Activated naive CD4-positive, alpha-beta T cell treated with anti-CD3 and anti-CD28 coated beads for 36 hours (primary cell): Measurements from ENCODE around the gene IGFBP2. TPM values are rescaled to one million over a fixed set of nuclear protein-coding genes. Genes with fewer than 3 reads are reported as not detected.
A peak's percentile ranks its signal among the peaks of the same experiment; 100 is the strongest.

Experiments used
- CTCF ChIA-PET: fragments of 350-600 bp; sonication (Branson Sonifier 250); formaldehyde crosslinking; loops from one replicate; lab custom pipeline; 2021; ENCODE audit warnings: antibody characterized with exemption; lab: Charles Lee
- DNase-seq: peaks from one replicate; pipeline ENCODE4 v3.0.0-alpha.2; 2020
- H3K27ac Mint-ChIP-seq: one replicate; pipeline ENCODE4 v1.8.0; 2021; ENCODE audit warnings: mild to moderate bottlenecking, mixed read lengths
- H3K27me3 Mint-ChIP-seq: one replicate; pipeline ENCODE4 v1.8.0; 2021; ENCODE audit warnings: low read depth, mixed read lengths
- H3K36me3 Mint-ChIP-seq: one replicate; pipeline ENCODE4 v1.8.0; 2021; ENCODE audit warnings: low read depth, mixed read lengths
- H3K4me1 Mint-ChIP-seq: one replicate; pipeline ENCODE4 v1.8.0; 2021; ENCODE audit warnings: low read depth, mixed read lengths
- H3K4me3 Mint-ChIP-seq: one replicate; pipeline ENCODE4 v1.8.0; 2021; ENCODE audit warnings: mild to moderate bottlenecking, moderate library complexity, mixed read lengths
- H3K9me3 Mint-ChIP-seq: one replicate; pipeline ENCODE4 v1.8.0; 2021; ENCODE audit warnings: mixed read lengths
- intact Hi-C: fragments of 100-400 bp; cut with micrococcal nuclease; formaldehyde crosslinking; loops from one replicate; pipeline ENCODE4 v1.15.1; 2023
- total RNA-seq, 2 experiments: library from RNA; stranded (reverse); gene quantifications; one replicate each; pipeline ENCODE4 v1.2.3, GENCODE V29; 2021

Gene IGFBP2
- total RNA-seq, 2 experiments from 2014 or later, result 2.4 to 2.7 TPM

DNA sequence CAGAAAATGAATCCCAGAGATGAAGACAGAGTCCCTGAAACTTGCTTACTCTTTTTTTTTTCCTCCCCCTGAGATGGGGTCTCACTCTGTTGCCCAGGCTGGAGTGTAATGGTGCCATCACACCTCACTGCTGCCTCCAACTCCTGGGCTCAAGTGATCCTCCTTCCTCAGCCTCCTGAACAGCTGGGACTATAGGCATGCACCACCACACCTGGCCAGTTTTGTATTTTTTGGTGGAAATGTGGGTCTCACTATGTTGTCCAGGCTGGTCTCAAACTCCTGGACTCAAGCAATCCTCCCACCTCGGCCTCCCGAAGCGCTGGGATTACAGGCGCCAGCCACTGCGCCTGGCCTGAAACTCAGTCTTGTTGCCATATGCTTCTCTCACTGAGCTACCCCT is 27.8 kb downstream of the IGFBP2 start:
- Mint-ChIP-seq H3K4me3 (no peak overlapping the region), H3K9me3 (no peaks in the 10 kb centered on the region), H3K36me3 (no peaks in the 10 kb centered on the region), H3K27ac (no peak overlapping the region), H3K4me1 (no peaks in the 10 kb centered on the region), H3K27me3 (no peaks in the 10 kb centered on the region)
- DNase-seq, result no peak
- CTCF ChIA-PET, result interaction anchor here (0.5 to 9.9 kb wide), 3 partner anchors 16 to 140 kb away, joined by 3 to 203 read pairs (median 4); no protein-coding TSS in a partner anchor
- intact Hi-C loops, result loop anchor here (1.0 to 10.0 kb wide), 2 partner anchors 142 to 346 kb away; no protein-coding TSS in a partner anchor

DNA sequence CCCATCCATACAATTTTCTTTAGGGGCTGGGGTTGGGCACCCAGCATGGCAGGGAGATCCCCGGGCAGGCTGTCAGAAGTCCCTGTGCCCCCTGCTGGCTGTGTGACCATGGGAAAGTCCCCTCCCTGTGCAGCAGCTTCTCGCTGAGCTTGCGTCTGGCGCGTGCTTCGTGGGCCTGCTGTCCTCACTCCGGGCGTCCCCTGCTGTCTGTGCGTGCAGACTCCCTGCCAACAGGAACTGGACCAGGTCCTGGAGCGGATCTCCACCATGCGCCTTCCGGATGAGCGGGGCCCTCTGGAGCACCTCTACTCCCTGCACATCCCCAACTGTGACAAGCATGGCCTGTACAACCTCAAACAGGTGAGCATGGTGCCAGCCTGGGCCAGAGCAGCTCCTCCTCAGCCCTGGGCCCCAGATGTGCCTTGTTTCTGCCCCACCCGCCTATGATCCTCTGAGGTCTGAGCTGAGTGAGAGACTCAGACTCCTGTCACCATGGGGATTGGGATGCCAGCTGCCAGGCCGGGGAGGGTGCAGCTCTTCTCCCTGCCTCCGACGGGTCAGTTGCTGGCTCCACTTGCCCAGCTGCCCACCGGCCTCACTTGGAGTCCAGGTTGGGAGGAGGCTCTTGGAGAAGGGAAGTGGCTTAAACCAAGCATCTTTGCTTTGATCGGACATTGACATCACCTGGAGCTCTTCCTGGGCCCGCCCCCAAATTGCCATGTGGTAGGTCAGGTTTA is 28.6 kb downstream of the IGFBP2 start:
- CTCF ChIA-PET, result interaction anchor here (0.5 to 9.9 kb wide), 6 partner anchors 10 to 257 kb away, joined by 3 to 203 read pairs (median 4); no protein-coding TSS in a partner anchor
- Mint-ChIP-seq H3K9me3 (no peaks in the 10 kb centered on the region), H3K27ac (no peak overlapping the region), H3K27me3 (no peaks in the 10 kb centered on the region), H3K4me3 (no peak overlapping the region), H3K4me1 (no peaks in the 10 kb centered on the region), H3K36me3 (no peaks in the 10 kb centered on the region)
- DNase-seq, result peak; percentile 29
- intact Hi-C loops, result loop anchor here (1.0 to 10.0 kb wide), 2 partner anchors 143 to 347 kb away; no protein-coding TSS in a partner anchor

DNA sequence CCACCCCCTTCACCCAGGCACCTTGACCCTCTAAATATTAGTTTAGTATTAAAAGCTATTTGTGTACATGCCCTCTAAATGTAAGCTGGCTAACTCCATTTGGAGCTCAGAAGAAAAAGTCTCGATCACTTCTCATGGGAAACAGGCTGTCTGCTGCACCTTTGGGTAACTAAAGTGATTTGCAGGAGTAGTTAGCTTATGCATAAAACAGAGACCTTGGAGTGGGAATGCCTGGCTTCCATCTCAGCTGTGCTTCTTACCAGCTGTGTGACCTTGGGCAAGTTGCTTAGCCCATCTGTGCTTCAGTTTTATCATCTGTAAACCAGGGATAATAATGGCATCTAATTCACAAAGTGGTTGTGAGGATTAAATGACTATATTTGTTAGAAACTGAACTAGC is 29.9 kb downstream of the IGFBP2 start:
- no peak for DNase-seq
- no peaks in the 10 kb centered on the region for H3K27me3 Mint-ChIP-seq
- H3K9me3 Mint-ChIP-seq, result no peaks in the 10 kb centered on the region
- H3K4me1 Mint-ChIP-seq, result no peaks in the 10 kb centered on the region
- H3K4me3 Mint-ChIP-seq, result no peak overlapping the region
- CTCF ChIA-PET, result interaction anchor here (3.1 to 9.9 kb wide), 2 partner anchors 11 to 142 kb away, joined by 9 to 203 read pairs; no protein-coding TSS in a partner anchor
- intact Hi-C loops, result loop anchor here (10.0 kb wide), 1 partner anchor 348 kb away; no protein-coding TSS in a partner anchor
- no peak overlapping the region for H3K27ac Mint-ChIP-seq
- no peaks in the 10 kb centered on the region for H3K36me3 Mint-ChIP-seq

DNA sequence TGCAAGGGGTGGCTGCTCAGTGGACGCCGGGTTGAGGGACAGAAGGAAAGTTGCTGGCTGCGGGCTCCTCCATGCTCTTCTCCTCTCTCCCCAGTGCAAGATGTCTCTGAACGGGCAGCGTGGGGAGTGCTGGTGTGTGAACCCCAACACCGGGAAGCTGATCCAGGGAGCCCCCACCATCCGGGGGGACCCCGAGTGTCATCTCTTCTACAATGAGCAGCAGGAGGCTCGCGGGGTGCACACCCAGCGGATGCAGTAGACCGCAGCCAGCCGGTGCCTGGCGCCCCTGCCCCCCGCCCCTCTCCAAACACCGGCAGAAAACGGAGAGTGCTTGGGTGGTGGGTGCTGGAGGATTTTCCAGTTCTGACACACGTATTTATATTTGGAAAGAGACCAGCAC is 30.6 kb downstream of the IGFBP2 start:
- Mint-ChIP-seq H3K27ac (no peak overlapping the region), H3K27me3 (peaks cover 3% of the 10 kb centered on the region), H3K36me3 (no peaks in the 10 kb centered on the region), H3K4me1 (no peaks in the 10 kb centered on the region), H3K9me3 (no peaks in the 10 kb centered on the region), H3K4me3 (no peak overlapping the region)
- DNase-seq, result no peak
- intact Hi-C loops, result loop anchor here (10.0 kb wide), 1 partner anchor 349 kb away; no protein-coding TSS in a partner anchor
- CTCF ChIA-PET, result interaction anchor here (0.8 to 9.9 kb wide), 4 partner anchors 12 to 143 kb away, joined by 3 to 203 read pairs (median 6); no protein-coding TSS in a partner anchor

- intact Hi-C loops, result loop anchor here (10.0 kb wide), 1 partner anchor 350 kb away; no protein-coding TSS in a partner anchor
- DNase-seq, result no peak
- Mint-ChIP-seq H3K4me1 (no peaks in the 10 kb centered on the region), H3K4me3 (no peak overlapping the region), H3K27me3 (peaks cover 3% of the 10 kb centered on the region), H3K27ac (no peak overlapping the region), H3K9me3 (no peaks in the 10 kb centered on the region), H3K36me3 (no peaks in the 10 kb centered on the region)
- CTCF ChIA-PET, result interaction anchor here (0.8 to 9.9 kb wide), 6 partner anchors 13 to 715 kb away, joined by 3 to 203 read pairs (median 4); no protein-coding TSS in a partner anchor
Observed at GRCh38 chr2:216664593-216665034, 31.4 kb downstream of the IGFBP2 start.

DNA sequence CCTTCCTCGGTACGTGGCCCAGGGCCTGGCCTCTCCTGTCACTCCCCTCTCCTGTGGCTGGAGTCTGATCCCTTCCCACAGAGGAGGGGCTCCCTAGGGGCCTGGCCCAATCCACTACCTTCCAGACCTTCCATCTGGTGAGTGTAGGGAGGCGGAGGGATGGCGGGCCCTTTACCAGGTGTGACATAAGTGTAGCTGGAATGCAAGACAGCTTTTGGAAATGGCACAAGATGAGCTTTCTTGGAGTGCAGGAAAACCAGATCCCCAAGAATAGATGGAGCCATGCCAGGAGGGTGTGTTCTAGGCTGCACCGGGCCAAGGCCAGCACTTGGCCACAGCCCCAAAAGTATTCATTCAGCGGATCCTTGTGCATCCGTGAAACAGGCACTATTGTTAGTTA is 32.0 kb downstream of the IGFBP2 start:
- intact Hi-C loops, result loop anchor here (10.0 kb wide), 1 partner anchor 350 kb away; no protein-coding TSS in a partner anchor
- no peaks in the 10 kb centered on the region for H3K36me3 Mint-ChIP-seq
- CTCF ChIA-PET, result interaction anchor here (0.7 to 9.9 kb wide), 8 partner anchors 9 to 715 kb away, joined by 3 to 203 read pairs (median 4); no protein-coding TSS in a partner anchor

GRCh38 chr2:216665717-216666116 is 32.5 kb downstream of the IGFBP2 start:
- intact Hi-C loops, result loop anchor here (1.0 to 10.0 kb wide), 8 partner anchors 146 to 716 kb away; partner anchors contain the start of gene SMARCAL1
- H3K36me3 Mint-ChIP-seq, result no peaks in the 10 kb centered on the region
- DNase-seq, result no peak
- no peaks in the 10 kb centered on the region for H3K4me1 Mint-ChIP-seq
- CTCF ChIA-PET, result interaction anchor here (0.7 to 9.9 kb wide), 11 partner anchors 9 to 716 kb away, joined by 3 to 203 read pairs (median 5); no protein-coding TSS in a partner anchor
- H3K9me3 Mint-ChIP-seq, result no peaks in the 10 kb centered on the region
- no peak overlapping the region for H3K27ac Mint-ChIP-seq
- no peak overlapping the region for H3K4me3 Mint-ChIP-seq
- peaks cover 3% of the 10 kb centered on the region for H3K27me3 Mint-ChIP-seq

More for the DNA sequence above, 32.0 kb downstream of the IGFBP2 start:
- no peaks in the 10 kb centered on the region for H3K4me1 Mint-ChIP-seq
- H3K9me3 Mint-ChIP-seq, result no peaks in the 10 kb centered on the region
- no peak overlapping the region for H3K4me3 Mint-ChIP-seq
- peaks cover 3% of the 10 kb centered on the region for H3K27me3 Mint-ChIP-seq
- no peak for DNase-seq
- no peak overlapping the region for H3K27ac Mint-ChIP-seq

GRCh38 chr2:216666461-216667233 is 33.4 kb downstream of the IGFBP2 start:
- H3K27ac Mint-ChIP-seq, result no peak overlapping the region
- peaks cover 3% of the 10 kb centered on the region for H3K27me3 Mint-ChIP-seq
- no peaks in the 10 kb centered on the region for H3K36me3 Mint-ChIP-seq
- H3K4me3 Mint-ChIP-seq, result no peak overlapping the region
- DNase-seq, result peak; percentile 83
- CTCF ChIA-PET, result interaction anchor here (0.5 to 9.9 kb wide), 25 partner anchors 10 to 1116 kb away, joined by 3 to 203 read pairs (median 3); no protein-coding TSS in a partner anchor
- intact Hi-C loops, result loop anchor here (1.0 to 10.0 kb wide), 8 partner anchors 147 to 717 kb away; partner anchors contain the start of gene SMARCAL1
- H3K9me3 Mint-ChIP-seq, result no peaks in the 10 kb centered on the region
- no peaks in the 10 kb centered on the region for H3K4me1 Mint-ChIP-seq

- Mint-ChIP-seq H3K4me1 (no peaks in the 10 kb centered on the region), H3K27me3 (peaks cover 3% of the 10 kb centered on the region), H3K27ac (no peak overlapping the region), H3K9me3 (no peaks in the 10 kb centered on the region), H3K36me3 (no peaks in the 10 kb centered on the region), H3K4me3 (no peak overlapping the region)
- intact Hi-C loops, result no loop called here
- CTCF ChIA-PET, result interaction anchor here (0.6 to 9.9 kb wide), 2 partner anchors 118 to 150 kb away, joined by 3 to 203 read pairs; no protein-coding TSS in a partner anchor
- no peak for DNase-seq
Observed at GRCh38 chr2:216670266-216671080, 37.3 kb downstream of the IGFBP2 start.

- intact Hi-C loops, result no loop called here
- H3K36me3 Mint-ChIP-seq, result no peaks in the 10 kb centered on the region
Observed at GRCh38 chr2:216671081-216671411, 37.8 kb downstream of the IGFBP2 start.

DNA sequence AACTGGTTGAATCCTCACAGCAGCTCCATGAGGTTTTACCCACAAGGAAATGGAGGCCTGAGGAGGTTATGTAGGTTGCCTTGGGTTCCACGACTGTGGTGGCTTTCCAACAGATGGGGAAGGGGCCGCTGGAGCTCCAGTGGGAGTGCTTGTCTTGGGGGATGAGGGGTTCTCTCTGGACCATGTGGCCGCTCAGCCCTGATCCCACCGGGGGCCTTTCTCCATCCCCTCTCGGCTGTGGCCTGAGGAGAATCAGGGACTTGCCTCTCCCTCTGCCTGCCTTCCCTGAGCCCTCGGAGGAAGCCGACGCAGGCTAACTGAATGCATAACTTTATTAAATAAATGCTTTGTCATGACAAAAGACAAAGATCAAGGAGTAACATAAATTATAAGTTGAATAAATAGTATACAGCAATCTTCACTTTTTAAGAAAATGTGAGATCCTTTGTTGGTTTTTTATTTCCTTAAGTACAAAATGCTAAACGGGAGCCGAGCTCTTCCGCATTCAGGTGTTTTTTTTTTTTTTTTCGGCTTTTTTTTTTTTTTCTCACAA is 38.6 kb downstream of the IGFBP2 start:
- no peak for DNase-seq
- Mint-ChIP-seq H3K4me3 (no peak overlapping the region), H3K9me3 (no peaks in the 10 kb centered on the region), H3K27me3 (peaks cover 3% of the 10 kb centered on the region), H3K36me3 (no peaks in the 10 kb centered on the region), H3K27ac (no peak overlapping the region), H3K4me1 (no peaks in the 10 kb centered on the region)
- intact Hi-C loops, result no loop called here
- CTCF ChIA-PET, result interaction anchor here (0.6 to 1.4 kb wide), 2 partner anchors 153 to 475 kb away, joined by 3 to 4 read pairs; no protein-coding TSS in a partner anchor

More at GRCh38 chr2:216671081-216671411, 37.8 kb downstream of the IGFBP2 start:
- DNase-seq, result no peak
- H3K4me1 Mint-ChIP-seq, result no peaks in the 10 kb centered on the region
- CTCF ChIA-PET, result interaction anchor here (0.6 kb wide), 1 partner anchor 117 kb away, joined by 3 read pairs; no protein-coding TSS in a partner anchor
- H3K9me3 Mint-ChIP-seq, result no peaks in the 10 kb centered on the region
- H3K4me3 Mint-ChIP-seq, result no peak overlapping the region
- H3K27ac Mint-ChIP-seq, result no peak overlapping the region
- H3K27me3 Mint-ChIP-seq, result peaks cover 3% of the 10 kb centered on the region
